Coronary artery (tissue), 2 donors: ENCODE results near the gene ST14.
A peak's percentile ranks its signal among the peaks of the same experiment; 100 is the strongest.

Source experiments
- DNase-seq: peaks from one replicate; pipeline ENCODE4 v3.0.0-alpha.2; 2017; ENCODE audit warnings: low spot score
- H3K27ac ChIP-seq, 2 donors: fragments of 200-600 bp; sonication (generic); one replicate each; pipeline ENCODE4 v1.5.1; 2016 to 2019
- H3K4me3 ChIP-seq: fragments of 200-600 bp; sonication (generic); 2 replicates; pipeline ENCODE4 v1.5.1; 2016; ENCODE audit warnings: mild to moderate bottlenecking, moderate library complexity
- CTCF ChIP-seq: fragments of 200-600 bp; sonication (generic); IDR thresholded peaks from one replicate; pipeline ENCODE4 v1.5.1; 2019; ENCODE audit warnings: antibody characterized with exemption

ST14 gene

GRCh38 chr11:130163346-130164220, 4.0 kb downstream of the ST14 start:
- TF ChIP-seq CTCF, result no peak
- DNase-seq, result peak; percentile 62
- peak overlapping the region in 1 of 2 donors; percentile 51 for H3K27ac ChIP-seq
- no peak overlapping the region for H3K4me3 ChIP-seq

- TF ChIP-seq CTCF, result no peak
- Histone ChIP-seq H3K27ac (no peak overlapping the region), H3K4me3 (no peak overlapping the region)
- no peak for DNase-seq
These were observed 4.6 kb downstream of the ST14 start for GRCh38 chr11:130164221-130164570.

- TF ChIP-seq CTCF, result no peak
- Histone ChIP-seq H3K4me3 (no peak overlapping the region), H3K27ac (no peak overlapping the region)
- peak; percentile 29 for DNase-seq
These were observed 6.2 kb downstream of the ST14 start for GRCh38 chr11:130165601-130166456.

GRCh38 chr11:130166457-130166784, 6.8 kb downstream of the ST14 start:
- no peak overlapping the region for H3K27ac ChIP-seq
- no peak overlapping the region for H3K4me3 ChIP-seq
- DNase-seq, result no peak
- no peak for TF ChIP-seq CTCF

- Histone ChIP-seq H3K27ac (no peak overlapping the region), H3K4me3 (no peak overlapping the region)
- no peak for TF ChIP-seq CTCF
These were observed 7.6 kb downstream of the ST14 start for GRCh38 chr11:130167146-130167545.

GRCh38 chr11:130168105-130168504, 8.5 kb downstream of the ST14 start:
- DNase-seq, result no peak
- H3K27ac ChIP-seq, result no peak overlapping the region
- TF ChIP-seq CTCF, result no peak
- H3K4me3 ChIP-seq, result no peak overlapping the region

More at GRCh38 chr11:130167146-130167545, 7.6 kb downstream of the ST14 start:
- DNase-seq, result no peak
